ENCODE data around the gene EAPP. TPM values are rescaled to one million over a fixed set of nuclear protein-coding genes. Genes with fewer than 3 reads are reported as not detected.
"Not testable (repeated sequence)": the region's sequence is repeated elsewhere in the genome, so short reads cannot be mapped to it uniquely, and the experiment has no call there.

EAPP gene
- polyA plus RNA-seq, 6 donors from 2014 or later = 133 to 193 (median 139) TPM

DNA sequence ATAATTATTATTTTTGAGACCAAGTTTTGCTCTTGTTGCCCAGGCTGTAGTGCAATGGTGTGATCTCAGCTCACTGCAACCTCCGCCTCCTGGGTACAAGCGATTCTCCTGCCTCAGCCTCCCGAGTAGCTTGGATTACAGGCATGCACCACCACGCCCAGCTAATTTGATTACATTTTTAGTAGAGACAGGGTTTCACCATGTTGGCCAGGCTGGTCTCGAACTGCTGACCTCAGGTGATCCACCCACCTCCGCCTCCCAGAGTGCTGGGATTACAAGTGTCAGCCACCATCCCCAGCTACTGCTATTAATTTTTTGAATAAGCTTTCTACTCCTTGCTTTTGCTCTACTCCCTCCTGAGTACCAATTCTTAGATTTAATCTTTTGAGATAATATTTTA, 18.4 kb downstream of the EAPP start:
- not testable (repeated sequence) for H3K27me3 Mint-ChIP-seq; DNase-seq; H3K9me3 Mint-ChIP-seq; ATAC-seq (ENCODE audit: low read depth in 2 of 2); H3K4me3 Mint-ChIP-seq; H3K4me1 Mint-ChIP-seq
- Mint-ChIP-seq H3K27ac (peak overlapping the region in 3 of 6 donors; percentile 12 to 49 (median 24)), H3K36me3 (peaks cover 46 to 56% of the 10 kb centered on the region in 2 donors)

DNA sequence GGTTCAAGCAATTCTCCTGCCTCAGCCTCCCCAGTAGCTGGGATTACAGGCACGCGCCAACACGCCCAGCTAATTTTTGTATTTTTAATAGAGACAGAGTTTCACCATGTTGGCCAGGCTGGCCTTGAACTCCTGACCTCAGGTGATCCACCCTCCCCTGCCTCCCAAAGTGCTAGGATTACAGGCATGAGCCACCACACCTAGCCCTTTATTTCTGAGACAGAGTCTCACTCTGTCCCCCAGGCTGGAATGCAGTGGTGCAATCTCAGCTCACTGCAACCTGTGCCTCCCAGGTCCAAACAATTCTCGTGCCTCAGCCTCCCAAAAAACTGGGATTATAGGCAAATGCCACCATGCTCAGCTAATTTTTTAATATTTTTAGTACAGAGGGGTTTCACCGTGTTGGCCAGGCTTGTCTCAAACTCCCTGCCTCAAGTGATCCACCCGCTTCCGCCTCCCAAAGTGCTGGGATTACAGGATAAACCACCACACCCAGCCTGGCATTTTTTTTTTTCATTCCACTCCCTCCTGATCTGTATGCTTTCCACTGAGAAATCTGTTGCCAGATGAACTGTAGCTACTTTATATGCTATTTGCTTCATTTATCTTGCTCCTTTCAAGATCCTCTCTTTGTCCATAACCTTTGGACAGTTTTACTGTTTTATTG, 19.1 kb downstream of the EAPP start:
- H3K27me3 Mint-ChIP-seq; H3K4me3 Mint-ChIP-seq; H3K9me3 Mint-ChIP-seq; DNase-seq; ATAC-seq (ENCODE audit: low read depth in 2 of 2); H3K4me1 Mint-ChIP-seq: not testable (repeated sequence)
- Mint-ChIP-seq H3K36me3 (peaks cover 51 to 61% of the 10 kb centered on the region in 2 donors), H3K27ac (peak overlapping the region in 1 of 6 donors; percentile 81)

DNA sequence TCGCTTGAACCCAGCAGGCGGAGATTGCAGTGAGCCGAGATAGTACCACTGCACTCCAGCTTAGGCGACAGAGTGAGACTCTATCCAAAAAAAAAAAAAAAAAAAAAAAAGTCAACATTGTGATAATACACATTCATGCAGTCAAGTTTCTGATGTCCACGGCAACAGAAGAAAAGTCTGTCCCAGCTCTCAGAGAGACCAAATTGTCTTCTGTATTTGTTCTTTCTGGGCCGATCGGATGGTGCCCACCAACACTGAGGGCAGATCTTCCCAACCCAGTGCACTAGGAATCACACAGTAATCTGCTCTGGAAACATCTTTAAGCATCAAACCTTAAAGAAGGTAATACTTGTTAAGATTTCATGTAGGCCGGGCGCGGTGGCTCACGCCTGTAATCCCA, 31.6 kb downstream of the EAPP start:
- no peak overlapping the region for H3K4me3 Mint-ChIP-seq
- H3K4me1 Mint-ChIP-seq = no peaks in the 10 kb centered on the region
- ATAC-seq (ENCODE audit: low read depth in 2 of 2) = no peak
- peaks cover 0 to 2% (median 0%) of the 10 kb centered on the region in 7 donors for H3K9me3 Mint-ChIP-seq
- H3K27me3 Mint-ChIP-seq = no peaks in the 10 kb centered on the region
- no peaks in the 10 kb centered on the region for H3K36me3 Mint-ChIP-seq
- no peak overlapping the region for H3K27ac Mint-ChIP-seq
- DNase-seq = no peak

- ATAC-seq (ENCODE audit: low read depth in 2 of 2) (no peak), DNase-seq (no peak)
- H3K4me3 Mint-ChIP-seq = no peak overlapping the region
- H3K9me3 Mint-ChIP-seq = peaks cover 0 to 1% (median 0%) of the 10 kb centered on the region in 7 donors
- no peaks in the 10 kb centered on the region for H3K36me3 Mint-ChIP-seq
- H3K4me1 Mint-ChIP-seq = no peaks in the 10 kb centered on the region
- H3K27ac Mint-ChIP-seq = no peak overlapping the region
- H3K27me3 Mint-ChIP-seq = no peaks in the 10 kb centered on the region
Observed at GRCh38 chr14:34507459-34507858, 32.0 kb downstream of the EAPP start.

DNA sequence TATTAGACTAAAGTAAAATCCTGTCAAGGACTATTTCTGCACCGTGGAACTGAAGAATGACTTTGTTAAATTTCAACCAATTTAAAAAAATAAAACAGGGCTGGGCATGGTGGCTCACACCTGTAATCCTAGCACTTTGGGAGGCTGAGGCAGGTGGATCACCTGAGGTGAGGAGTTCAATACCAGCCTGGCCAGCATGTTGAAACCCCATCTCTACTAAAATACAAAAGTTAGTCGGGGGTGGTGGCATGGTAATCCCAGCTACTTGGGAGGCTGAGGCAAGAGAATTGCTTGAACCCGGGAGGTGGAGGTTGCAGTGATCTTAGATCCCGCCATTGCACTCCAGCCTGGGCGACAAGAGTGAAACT, 34.4 kb downstream of the EAPP start:
- H3K4me3 Mint-ChIP-seq = peak overlapping the region in 1 of 8 donors; percentile 16
- not testable (repeated sequence) for H3K36me3 Mint-ChIP-seq; DNase-seq; H3K27ac Mint-ChIP-seq; ATAC-seq (ENCODE audit: low read depth in 2 of 2); H3K27me3 Mint-ChIP-seq; H3K4me1 Mint-ChIP-seq; H3K9me3 Mint-ChIP-seq

GRCh38 chr14:34504027-34504426, 35.5 kb downstream of the EAPP start:
- H3K27ac Mint-ChIP-seq; H3K27me3 Mint-ChIP-seq; H3K4me1 Mint-ChIP-seq; H3K9me3 Mint-ChIP-seq; H3K36me3 Mint-ChIP-seq; DNase-seq; H3K4me3 Mint-ChIP-seq; ATAC-seq (ENCODE audit: low read depth in 2 of 2): not testable (repeated sequence)

- Mint-ChIP-seq H3K4me3 (no peak overlapping the region), H3K27ac (peak overlapping the region in 2 of 6 donors; percentile 3 to 47), H3K27me3 (no peaks in the 10 kb centered on the region), H3K4me1 (no peaks in the 10 kb centered on the region), H3K9me3 (no peaks in the 10 kb centered on the region), H3K36me3 (no peaks in the 10 kb centered on the region)
- ATAC-seq (ENCODE audit: low read depth in 2 of 2) (no peak), DNase-seq (no peak)
Observed at GRCh38 chr14:34502545-34503225, 36.8 kb downstream of the EAPP start.

DNA sequence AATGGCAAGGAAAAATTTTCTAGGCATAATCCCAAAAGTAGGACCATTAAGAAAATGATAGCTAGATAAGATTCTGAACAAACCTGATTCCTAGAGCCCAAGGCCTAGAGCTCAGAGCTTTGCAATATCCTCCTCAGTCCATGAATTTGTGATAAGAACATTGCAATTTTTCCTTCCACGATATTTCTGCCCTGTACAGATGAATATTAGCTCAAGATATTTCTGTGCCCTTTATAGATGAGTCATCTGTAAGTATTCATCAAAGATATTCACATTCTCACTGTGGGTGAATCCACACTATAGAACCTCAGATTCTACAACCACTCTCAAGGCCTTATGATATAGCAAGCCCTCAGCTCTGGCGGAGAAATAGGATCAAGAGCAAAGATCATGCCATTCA, 37.5 kb downstream of the EAPP start:
- Mint-ChIP-seq H3K4me3 (no peak overlapping the region), H3K36me3 (no peaks in the 10 kb centered on the region), H3K27me3 (no peaks in the 10 kb centered on the region), H3K9me3 (no peaks in the 10 kb centered on the region), H3K4me1 (no peaks in the 10 kb centered on the region), H3K27ac (no peak overlapping the region)
- DNase-seq (no peak), ATAC-seq (ENCODE audit: low read depth in 2 of 2) (no peak)

DNA sequence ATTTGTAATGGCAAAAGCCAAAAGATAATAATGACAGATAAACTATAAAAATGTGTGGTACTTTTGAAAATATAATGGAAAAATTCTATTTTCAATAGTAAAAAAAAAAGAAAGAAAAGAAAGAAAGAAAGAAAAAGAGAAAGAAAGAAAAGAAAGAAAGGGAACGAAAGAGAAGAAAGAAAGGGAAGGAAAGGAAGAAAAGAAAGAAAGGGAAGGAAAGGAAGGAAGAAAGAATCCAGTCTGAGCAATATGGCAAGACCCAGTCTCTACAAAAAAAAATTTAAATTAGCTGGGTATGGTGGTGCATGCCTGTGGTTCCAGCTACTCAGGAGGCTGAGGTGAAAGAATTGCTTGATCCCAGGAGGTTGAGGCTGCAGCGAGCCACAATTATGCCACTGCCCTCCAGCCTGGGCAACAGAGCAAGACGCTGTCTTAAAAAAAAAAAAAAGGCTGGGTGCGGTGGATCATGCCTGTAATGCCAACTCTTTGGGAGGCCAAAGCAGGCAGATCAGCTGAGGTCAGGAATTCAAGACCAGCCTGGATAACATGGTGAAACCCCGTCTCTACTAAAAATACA, 38.4 kb downstream of the EAPP start:
- DNase-seq (no peak), ATAC-seq (ENCODE audit: low read depth in 2 of 2) (no peak)
- Mint-ChIP-seq H3K27me3 (no peaks in the 10 kb centered on the region), H3K27ac (no peak overlapping the region), H3K9me3 (no peaks in the 10 kb centered on the region), H3K4me1 (no peaks in the 10 kb centered on the region), H3K36me3 (no peaks in the 10 kb centered on the region), H3K4me3 (peak overlapping the region in 1 of 8 donors; percentile 29)

- Mint-ChIP-seq H3K9me3 (no peaks in the 10 kb centered on the region), H3K4me1 (no peaks in the 10 kb centered on the region), H3K4me3 (no peak overlapping the region), H3K36me3 (no peaks in the 10 kb centered on the region), H3K27me3 (no peaks in the 10 kb centered on the region), H3K27ac (peak overlapping the region in 1 of 6 donors; percentile 65)
- DNase-seq (no peak), ATAC-seq (ENCODE audit: low read depth in 2 of 2) (no peak)
Observed at GRCh38 chr14:34498684-34499412, 40.7 kb downstream of the EAPP start.

DNA sequence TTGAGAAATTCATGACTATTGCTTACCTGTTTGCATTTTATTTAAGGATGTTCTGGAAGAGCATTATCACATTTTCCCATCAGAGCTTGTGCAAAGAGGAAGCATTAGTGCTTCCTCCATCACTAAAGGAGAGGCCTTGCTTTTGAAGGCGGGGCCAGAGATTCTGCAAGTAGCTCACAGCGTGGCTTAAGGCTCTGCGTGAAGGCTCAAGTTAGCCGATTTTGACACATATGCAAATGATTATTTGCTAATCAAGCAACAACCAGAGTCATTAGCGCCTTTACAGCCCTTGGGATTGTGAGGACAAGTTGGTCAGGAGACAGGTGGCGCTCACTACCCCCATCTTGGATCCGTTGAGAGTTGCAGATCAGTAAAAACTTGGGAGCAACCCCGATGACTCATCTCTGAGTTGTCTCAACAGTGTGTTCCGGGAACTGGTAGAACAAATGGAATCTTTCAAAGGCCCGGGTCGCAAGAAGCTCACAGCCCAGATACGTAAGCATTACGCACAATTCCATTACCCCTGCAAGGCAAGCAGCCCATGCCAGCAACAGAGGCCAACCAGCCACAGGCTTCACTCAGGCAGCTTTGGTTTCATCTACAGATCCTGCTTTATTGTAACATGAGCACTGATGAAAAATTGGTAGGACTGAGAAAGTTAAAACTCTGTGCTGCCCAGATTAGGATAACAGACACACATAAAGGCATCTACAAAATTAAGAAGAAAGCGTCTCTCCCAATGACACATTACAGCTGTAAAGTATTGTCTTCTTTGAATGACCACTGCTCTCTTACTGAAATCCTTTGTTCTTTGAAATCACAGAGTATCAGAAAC, 42.6 kb downstream of the EAPP start:
- DNase-seq (no peak), ATAC-seq (ENCODE audit: low read depth in 2 of 2) (no peak)
- H3K27ac Mint-ChIP-seq = no peak overlapping the region
- no peaks in the 10 kb centered on the region for H3K4me1 Mint-ChIP-seq
- no peak overlapping the region for H3K4me3 Mint-ChIP-seq
- no peaks in the 10 kb centered on the region for H3K36me3 Mint-ChIP-seq
- no peaks in the 10 kb centered on the region for H3K9me3 Mint-ChIP-seq
- no peaks in the 10 kb centered on the region for H3K27me3 Mint-ChIP-seq

DNA sequence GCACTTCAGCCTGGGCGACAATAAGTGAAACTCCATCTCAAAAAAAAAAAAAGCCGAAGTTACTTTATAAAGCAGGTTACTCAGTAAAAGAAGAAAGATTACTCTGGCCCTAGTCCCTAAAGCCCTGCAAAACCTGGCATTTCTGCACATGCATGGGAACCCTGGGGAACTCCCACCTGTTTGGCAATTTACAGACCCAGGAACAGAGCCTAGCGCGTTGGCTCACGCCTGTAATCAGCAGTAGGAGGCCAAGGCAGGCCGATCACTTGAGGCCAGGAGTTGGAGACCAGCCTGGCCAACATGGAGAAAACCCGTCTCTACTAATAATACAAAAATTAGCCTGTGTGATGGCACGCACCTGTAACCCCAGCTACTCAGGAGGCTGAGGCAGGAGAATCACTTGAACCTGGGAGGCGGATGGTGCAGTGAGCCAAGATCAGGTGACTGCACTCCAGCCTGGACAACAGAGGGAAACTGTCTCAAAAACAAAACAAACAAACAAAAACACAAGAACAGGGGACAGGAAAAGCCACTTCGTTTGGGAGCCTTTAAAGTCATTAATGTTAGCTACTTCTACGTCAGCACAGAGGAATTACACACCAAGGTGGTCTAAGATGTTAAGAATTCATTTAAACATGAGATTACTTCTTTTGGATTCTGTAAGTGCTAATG, 43.4 kb downstream of the EAPP start:
- Mint-ChIP-seq H3K27me3 (peaks cover 0 to 5% (median 0%) of the 10 kb centered on the region in 3 donors), H3K27ac (peak overlapping the region in 1 of 6 donors; percentile 50), H3K4me1 (no peaks in the 10 kb centered on the region), H3K9me3 (no peaks in the 10 kb centered on the region), H3K4me3 (no peak overlapping the region), H3K36me3 (no peaks in the 10 kb centered on the region)
- no peak for DNase-seq
- ATAC-seq (ENCODE audit: low read depth in 2 of 2) = no peak

GRCh38 chr14:34489324-34489723, 50.2 kb downstream of the EAPP start:
- no peaks in the 10 kb centered on the region for H3K4me1 Mint-ChIP-seq
- H3K27me3 Mint-ChIP-seq = peaks cover 0 to 9% (median 0%) of the 10 kb centered on the region in 3 donors
- H3K36me3 Mint-ChIP-seq = no peaks in the 10 kb centered on the region
- DNase-seq (no peak), ATAC-seq (ENCODE audit: low read depth in 2 of 2) (no peak)
- no peak overlapping the region for H3K4me3 Mint-ChIP-seq
- no peak overlapping the region for H3K27ac Mint-ChIP-seq
- peaks cover 0 to 3% (median 0%) of the 10 kb centered on the region in 7 donors for H3K9me3 Mint-ChIP-seq

All from naive B cell (primary cell).